GM19395 (cell line): ENCODE measurements around the gene GRIA4.

Experiments
- ATAC-seq: cut with Tn5 transposase; IDR thresholded peaks from one replicate; pipeline ENCODE4 v1.9.1; 2021; ENCODE audit warnings: mild to moderate bottlenecking, moderate library complexity; ENCODE audit not compliant: unreplicated experiment

GRIA4 gene

DNA sequence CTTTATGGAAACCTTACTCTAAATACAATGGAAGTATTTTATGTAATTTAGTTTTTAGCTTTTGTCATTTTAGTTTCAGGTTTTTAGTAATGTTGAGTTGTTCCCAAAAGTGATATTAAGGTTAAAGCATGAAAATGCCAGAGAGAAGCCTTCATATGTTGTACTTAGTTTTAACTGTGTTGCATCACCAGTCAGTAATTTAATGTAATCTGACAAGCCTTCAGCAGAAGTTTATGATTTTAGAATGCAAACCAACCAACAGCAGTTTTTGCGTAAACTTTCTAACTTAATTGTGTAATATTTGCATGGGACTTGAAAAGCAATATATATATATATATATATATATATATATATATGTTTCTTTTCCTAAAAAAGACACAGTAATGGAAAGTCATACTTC is 301.6 kb downstream of the GRIA4 start:
- ATAC-seq, result no peak

DNA sequence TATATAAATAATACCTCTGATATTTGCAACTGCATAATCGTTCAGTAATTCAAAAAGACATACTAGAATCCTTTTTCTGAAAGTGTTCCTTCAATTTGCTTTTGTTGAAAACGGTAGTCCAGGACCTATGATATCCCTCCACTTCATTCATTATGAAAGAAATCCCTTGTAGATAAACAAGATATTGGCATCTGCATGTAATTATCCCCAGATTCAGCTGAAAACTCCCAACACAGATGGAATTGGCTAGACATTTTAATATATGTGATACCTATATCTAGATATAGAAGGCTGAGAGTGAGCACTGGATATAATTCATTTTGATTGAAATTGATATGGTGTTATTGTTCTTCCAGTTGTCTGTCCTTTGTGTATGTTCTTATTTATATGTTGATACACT is 302.8 kb downstream of the GRIA4 start:
- no peak for ATAC-seq

DNA sequence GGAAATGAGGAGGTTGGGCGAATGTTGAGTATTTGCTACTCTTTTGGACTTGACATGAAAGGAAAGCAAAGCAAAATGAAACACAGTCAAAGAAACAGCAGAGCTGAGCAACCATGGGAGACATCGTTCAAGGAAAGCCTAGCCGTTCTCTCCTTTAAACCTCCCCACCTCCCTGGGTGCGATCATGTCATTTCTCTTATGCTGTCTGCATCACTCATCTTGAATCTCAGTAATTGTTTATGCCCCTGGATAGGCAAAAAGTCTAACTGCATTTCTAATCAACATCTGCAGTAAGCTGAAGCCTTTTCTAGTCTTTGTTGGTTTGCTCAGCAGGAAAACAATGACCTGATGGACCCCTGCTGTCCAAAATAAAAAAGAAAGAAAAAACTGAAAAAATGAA is 305.1 kb downstream of the GRIA4 start:
- no peak for ATAC-seq

DNA sequence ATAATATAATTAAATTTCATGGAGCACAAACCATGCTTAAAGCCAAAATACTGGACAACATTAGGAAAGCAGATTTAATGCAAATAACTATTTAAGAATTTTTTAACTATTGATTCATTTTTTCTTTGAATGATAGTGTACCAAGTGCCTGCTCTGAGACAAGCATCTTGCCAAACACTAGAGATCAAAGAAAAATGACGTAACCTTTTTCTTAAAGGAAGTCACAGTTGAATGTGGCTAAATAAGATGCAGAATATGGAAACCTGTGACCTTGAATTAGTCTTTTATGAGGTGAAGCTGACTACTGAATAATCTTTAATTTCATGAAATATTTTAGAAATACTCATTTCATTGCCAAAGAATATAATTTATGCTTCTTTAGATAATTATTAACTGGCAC is 308.2 kb downstream of the GRIA4 start:
- ATAC-seq, result no peak

DNA sequence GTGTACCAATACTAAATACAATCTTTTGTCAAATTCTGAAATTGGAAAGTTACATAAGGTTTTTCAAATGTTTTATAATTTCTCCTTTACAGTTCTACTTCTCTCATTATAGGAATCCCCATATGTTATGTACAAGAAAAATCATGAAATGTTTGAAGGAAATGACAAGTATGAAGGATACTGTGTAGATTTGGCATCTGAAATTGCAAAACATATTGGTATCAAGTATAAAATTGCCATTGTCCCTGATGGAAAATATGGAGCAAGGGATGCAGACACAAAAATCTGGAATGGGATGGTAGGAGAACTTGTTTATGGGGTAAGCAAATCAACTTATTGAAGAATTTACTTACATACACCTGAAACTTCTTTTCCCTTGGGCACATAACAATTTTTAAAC is 308.7 kb downstream of the GRIA4 start:
- ATAC-seq, result no peak

DNA sequence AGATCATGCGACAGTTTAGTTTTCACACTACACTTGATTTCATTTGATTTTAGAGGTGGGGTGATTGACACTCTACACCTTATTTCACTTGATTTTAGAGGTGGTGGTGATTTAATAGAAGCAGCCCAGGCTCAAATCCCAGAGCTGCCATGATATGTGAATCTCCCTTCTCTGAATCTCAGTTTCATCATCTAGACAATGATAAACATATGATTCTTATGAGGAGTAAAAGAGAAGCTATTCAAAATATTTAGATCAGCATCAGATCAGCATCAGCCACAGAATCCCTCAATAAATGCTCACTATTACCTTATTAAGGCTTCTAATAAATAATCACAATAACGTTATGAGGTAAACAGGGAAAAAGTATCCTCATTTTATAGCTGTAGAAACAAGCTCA is 313.4 kb downstream of the GRIA4 start:
- no peak for ATAC-seq

DNA sequence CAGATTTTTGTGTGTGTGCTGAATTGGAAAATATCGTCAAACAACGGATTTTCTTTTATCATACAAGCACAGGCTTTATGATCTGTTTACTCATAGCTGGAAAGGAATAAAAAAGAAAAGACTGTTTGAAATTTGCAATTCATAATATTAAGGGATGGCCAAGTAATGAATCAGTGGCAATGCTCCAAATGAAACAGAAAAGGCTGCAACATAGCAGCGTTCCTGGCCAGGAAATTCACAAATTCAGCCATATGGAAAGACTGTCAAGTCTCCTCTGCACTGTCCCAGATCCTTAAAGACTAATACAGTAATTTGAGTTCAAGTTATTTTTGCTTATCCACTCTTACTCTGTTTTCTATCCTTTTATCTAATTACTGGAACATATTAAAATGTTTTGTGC is 313.9 kb downstream of the GRIA4 start:
- ATAC-seq, result no peak

DNA sequence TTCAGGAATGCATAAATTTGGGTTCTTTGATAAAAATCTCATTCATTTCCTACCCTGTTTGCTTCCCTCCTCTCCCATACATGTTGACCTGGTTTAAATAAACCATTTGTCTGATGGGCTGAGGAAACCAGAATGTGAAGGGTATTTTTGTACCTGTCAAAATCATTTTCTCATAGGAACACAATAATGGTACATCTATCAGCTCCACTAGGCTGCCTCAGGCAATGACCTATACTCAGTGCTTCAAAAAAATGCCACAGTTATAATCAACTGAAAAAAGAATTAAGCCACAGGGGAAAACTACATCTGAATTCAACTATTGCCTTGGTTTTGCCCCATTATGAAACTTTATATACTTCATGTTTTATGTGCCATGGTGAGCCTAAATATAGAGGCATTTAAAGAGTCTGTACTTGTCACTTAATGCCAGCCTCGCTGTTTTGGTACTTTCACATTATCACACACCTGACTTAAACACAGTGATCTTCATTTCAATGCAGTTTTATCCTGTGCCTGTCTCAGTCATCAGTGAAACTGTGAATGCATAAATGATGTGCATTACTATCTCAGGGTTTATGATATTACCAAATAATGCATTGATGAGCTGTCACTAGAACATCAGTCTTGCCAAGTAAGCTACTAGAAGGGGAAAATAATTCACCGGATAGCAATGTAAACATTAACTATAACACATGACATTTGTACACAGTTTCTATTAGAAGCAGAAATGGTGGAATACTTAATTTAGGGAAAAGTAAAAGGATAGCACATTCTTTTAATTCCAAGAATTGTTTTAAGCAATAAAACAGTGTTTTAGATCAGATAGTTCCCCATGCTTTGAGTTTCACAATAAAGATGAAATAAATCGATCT is 319.4 kb downstream of the GRIA4 start:
- no peak for ATAC-seq

DNA sequence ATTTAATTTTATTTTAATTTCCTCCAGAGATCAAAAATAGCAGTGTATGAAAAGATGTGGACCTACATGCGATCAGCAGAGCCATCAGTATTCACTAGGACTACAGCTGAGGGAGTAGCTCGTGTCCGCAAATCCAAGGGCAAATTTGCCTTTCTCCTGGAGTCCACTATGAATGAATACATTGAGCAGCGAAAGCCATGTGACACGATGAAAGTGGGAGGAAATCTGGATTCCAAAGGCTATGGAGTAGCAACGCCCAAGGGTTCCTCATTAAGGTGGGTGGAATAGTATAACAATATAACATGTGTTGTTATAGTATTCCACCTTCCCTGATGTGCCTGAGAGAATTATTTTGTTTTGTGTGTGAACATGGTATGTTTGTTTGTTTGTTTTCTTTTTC is 323.8 kb downstream of the GRIA4 start:
- ATAC-seq, result no peak

DNA sequence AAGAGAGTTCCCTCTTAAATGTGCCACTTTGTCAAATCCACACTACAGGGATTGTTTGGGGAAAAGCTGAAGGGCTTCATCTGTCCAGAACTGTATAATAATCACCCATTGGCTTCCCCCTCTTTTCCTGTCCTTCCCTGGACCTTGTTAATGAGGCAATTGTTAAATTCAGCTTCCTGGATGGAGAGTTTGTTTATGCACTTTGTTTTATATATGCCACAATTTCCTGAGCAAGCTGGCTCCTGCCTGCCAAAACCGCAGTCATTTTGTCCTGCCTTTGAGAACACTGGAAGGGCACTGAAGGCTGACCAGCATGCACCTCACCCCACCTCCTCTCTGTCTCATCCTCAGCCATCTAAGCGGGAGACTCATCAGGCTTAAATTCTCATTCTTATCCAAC is 325.9 kb downstream of the GRIA4 start:
- no peak for ATAC-seq

DNA sequence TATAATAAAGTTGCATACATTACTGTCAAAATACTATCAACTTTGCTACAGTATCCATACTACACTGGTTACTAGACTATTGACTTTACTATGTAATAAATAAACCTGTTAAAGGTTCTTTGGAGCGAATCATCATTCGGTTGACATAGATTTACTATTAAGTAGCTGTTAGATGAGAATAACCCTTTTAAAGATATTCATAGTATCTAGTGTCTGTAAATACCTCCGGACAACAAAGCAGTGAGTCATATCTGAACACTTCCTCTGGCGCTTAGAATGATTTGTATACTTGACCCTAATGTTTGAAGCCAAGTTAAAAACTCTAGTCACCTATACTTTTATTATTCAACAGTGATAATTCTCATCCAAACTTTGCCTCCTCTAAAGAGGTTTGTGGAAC is 327.5 kb downstream of the GRIA4 start:
- ATAC-seq, result peak; percentile 89

DNA sequence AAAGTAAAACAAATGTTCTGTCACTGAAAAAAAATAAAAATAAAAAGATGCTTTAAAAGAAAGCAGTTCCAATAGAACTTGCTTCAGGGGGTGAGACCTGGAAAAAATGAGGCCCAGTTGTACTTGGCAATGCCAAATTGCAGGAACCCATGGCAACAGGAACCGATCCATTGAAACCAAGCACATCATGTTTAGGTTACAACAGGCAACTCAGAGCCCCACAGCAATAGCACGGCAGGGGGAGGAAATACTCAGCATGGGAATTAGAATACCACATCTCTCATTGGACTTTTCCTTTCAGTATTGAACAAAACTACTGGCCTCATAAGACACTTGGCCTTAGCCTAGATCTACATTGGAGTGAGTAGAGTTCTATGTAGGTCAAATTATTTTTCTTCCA is 327.9 kb downstream of the GRIA4 start:
- ATAC-seq, result no peak

DNA sequence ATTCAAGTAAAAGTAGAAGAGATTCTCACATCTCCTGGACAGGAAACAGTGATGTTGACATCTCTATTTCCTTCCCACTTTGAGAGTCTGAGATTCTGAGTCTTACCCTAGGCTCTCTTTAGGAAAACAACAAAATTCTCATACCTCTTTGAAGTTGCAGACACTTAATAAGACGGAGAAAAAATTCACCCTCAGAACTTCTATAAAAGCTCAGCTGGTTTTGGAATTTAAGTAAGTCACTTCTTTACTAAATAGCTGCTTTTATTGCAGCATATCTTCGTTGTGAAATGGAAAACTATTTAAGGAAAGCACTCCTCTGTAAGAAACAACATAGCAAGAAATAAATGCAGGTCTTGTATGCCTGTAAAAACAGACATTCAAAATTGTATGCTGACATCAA is 333.0 kb downstream of the GRIA4 start:
- ATAC-seq, result no peak

DNA sequence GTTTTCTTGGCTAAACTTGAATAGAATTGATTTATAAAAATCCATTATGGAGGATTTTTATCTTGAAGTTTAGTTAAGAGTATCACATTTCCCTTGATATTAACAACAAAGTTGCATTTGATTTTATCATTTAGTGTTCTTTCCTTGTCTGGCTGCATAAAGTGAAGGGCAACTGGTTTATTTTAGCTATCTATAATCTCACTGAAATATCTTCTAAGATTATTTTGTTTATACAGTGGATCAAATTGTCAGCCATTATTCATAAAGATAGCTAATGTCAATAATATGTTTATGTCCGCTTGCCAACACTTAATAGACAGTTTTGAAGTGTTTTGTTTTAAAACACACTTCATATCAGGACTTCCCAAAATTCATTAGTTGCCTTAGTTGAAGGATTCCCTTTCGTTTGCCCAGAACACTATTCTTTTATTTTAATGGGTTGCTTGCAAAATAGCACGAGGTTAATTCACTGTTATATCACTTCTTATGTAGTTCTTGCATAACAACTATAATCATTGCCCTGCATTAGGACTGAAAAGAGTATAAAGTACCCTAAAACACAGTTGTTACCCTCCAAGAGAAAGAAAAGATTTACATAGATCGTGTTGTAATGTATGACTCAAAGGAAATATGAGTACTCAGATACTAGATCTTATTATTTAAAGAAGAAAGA is 339.2 kb downstream of the GRIA4 start:
- no peak for ATAC-seq

DNA sequence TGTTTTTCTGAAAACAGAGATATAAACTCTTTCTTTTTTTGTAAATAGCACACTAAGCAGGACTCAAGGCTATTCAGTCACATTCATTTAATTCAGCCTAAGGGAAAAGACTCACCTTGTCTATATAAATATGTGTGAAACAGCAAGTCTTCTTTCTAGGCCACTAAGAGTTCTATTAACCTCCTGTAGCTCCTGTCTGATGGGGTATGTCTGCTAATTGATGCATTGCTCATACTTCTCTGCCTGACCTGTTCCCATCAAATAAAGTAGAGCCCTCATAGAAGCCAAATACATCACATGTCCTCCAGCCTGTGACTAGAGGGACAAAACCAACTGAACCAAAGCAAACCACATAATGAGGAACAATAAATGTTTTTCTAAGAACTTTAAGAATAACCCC is 344.0 kb downstream of the GRIA4 start:
- no peak for ATAC-seq

DNA sequence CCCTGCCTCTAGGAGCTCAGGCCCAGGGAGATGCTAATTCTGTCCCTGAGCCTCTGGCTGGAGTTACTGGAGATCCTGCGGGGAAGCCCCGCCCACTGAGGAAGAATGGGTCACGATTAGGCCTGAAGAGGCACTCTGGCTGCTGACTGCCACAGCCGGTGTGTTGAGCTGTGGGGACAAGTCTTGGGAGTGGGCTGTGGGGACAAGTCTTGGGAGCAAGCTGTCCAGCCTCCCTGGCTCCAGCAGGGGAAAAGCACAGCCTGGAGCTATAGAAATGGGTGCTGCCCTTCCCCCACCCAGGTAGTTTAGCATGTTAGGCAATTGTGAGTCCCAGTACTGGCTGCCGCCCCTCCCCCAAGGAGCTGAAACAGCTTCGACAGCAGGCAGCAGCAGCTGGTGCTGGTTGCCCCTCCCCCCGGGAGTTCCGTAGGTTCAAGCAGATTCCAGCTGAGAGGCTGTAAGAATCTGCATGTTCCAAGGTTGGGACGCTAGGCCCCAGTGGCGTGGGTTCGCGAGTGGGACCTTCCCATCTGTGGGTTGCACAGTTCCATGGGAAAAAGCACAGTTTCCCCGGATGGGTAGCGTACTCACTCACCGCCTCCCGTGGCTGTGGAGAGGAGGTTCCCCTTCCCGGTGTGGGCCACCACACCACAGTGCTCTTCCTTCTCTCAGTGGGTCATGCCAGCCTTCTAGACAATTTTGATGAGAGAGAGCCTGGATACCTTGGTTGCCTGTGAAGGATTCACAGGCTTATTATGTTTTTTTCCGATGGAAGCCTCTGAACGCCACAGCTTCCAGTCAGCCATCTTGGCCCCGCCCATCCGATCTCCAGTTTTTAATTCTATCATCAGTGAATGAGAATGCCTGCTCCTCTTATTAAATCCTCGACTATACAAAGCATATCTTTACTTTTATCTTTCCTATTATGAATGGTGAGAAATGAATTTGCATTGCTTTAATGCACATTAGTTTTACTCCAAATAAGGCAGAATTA is 350.7 kb downstream of the GRIA4 start:
- no peak for ATAC-seq

DNA sequence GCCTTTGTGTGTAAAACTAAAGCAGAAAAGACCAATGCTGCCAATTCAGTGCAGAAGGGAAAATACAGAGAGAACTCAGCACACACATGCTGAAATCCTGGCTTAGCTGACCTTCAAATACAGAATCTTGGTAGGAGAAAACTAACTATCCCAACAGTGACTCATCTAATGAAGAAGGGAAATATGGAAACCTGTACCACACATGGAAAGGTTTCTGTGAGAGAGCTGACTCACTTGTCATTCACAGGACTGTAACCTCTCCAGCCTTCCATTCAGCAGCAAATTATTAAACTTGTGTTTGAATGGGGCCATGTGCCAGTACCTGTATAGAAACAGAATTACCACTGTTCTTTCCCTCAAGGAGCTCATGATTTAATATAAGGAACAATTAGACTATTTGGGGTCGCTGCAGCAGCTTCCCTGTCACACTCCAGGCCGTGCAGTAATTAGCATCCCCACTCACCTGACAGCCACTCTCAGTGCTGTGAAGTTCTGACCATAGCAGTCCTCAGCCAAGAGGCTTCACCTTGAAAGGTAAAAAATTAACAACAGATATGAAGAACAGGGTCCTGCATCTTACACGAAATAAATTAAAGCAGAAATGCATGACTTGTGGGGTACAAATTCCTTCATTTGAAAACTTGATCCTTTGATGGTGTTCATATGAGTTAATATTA is 358.3 kb downstream of the GRIA4 start:
- no peak for ATAC-seq

DNA sequence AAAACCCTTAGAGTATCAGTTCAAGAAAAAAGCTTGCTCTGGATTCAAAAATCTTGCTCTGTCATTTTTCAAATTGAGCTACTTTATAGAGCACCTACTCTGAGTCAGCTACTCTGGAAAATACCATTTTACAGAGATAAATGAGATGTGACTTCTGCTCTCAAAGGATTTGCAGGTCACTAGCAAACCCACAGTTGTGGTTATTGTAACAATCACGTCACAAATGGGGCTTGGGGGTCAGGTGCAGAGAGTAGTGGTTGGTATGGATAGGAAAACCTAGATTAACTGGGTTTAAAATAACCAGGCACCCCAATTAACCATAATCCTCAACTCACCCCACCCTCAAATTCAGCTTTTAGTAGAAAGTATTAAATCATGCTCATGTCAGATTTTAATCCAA is 359.9 kb downstream of the GRIA4 start:
- no peak for ATAC-seq

DNA sequence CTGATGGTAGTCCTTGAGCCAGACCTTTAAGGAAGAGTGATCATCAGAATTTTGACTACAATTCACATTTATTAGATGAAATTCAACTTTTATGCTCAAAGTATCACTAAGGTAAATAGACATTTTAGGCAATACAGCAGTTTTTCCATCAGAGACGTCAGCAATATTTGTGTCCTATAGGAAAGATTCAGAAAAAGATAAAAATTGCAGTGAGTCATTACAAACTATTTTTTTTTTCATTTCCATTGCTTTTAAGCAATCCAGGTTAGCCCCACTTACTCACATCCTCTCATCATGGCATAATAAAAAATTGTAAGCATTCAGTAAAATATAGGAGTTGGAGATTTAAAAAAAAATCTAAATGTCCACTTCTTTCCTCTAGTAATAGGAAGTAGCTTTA is 365.3 kb downstream of the GRIA4 start:
- no peak for ATAC-seq

DNA sequence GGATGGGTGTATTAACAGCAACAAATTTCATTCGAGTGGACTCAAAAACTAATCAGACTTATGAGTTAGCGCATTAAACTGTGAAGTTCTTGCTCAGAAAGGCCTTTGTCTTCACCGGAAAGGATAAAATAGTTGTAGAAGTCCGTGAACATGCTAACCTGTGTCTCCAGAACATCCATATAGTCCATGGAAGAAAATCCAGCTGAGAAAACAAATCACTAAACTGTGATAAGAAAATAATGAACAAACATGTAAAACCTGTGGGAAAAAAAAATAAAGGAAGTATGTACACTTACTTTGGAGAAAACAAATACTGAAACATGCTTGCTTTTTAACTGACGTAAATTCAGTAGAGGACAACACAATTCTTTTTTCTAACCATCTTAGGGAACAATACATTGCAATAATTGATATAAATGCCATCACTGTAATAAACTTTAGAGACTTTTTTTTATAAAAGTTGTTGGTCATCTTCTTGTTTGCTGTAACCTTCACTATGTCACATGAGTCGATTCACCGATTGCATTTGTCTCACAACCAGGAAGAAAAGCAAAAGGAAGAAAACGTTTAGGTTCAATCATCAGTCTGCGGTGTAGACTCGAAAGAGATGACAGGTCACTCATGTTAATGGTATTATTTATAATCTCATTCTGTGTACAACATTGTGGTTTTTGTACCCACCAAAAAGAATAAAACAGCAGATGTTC is 370.3 kb downstream of the GRIA4 start:
- ATAC-seq, result no peak
